Testis (tissue), 2 donors: ENCODE results near the gene GPI.

ENCODE experiments used
- CTCF ChIP-seq, 3 experiments: fragments of 450-650 bp in 2 of 3; fragments of 200-600 bp in 1 of 3; sonication (generic) in 1 of 3; IDR thresholded peaks; one replicate each; pipeline ENCODE4 v1.5.1; 2016 to 2019; ENCODE audit warnings: antibody characterized with exemption in 3 of 3, mild to moderate bottlenecking in 2 of 3, moderate library complexity in 1 of 3
- POLR2A ChIP-seq: fragments of 450-650 bp; IDR thresholded peaks from one replicate; pipeline ENCODE4 v1.6.1; 2017; ENCODE audit warnings: antibody characterized with exemption, mild to moderate bottlenecking, moderate library complexity

GRCh38 chr19:34409189-34410164 lies 44.5 kb downstream of the GPI start:
- TF ChIP-seq CTCF (IDR thresholded peaks at IDR 0.05) (no peak), POLR2A (no peak)
